HL-60 (cell line): Measurements from ENCODE around the gene LMAN1.

Source experiments
- DNase-seq, 2 experiments: peaks; one replicate each; pipeline ENCODE4 v3.0.0-alpha.2; 2010 to 2020; ENCODE audit warnings: low read depth in 1 of 2, low spot score in 1 of 2
- H3K27ac ChIP-seq: fragments of 250-450 bp; sonication (Bioruptor Pico); replicated peaks from 2 replicates; pipeline ENCODE4 v1.5.1; 2020; ENCODE audit warnings: mild to moderate bottlenecking, moderate library complexity
- H3K27me3 ChIP-seq: fragments of 250-450 bp; sonication (Bioruptor Pico); 2 replicates; pipeline ENCODE4 v1.5.1; 2021; ENCODE audit warnings: mild to moderate bottlenecking, moderate library complexity; ENCODE audit not compliant: insufficient read depth, poor library complexity, severe bottlenecking
- H3K4me3 ChIP-seq: replicated peaks from 2 replicates; pipeline ENCODE4 v1.5.1; 2011; ENCODE audit warnings: mild to moderate bottlenecking, control low read depth, low read length; ENCODE audit not compliant: insufficient read depth
- GABPA ChIP-seq: IDR thresholded peaks from 2 replicates; pipeline ENCODE4 v1.6.1; 2012; ENCODE audit warnings: low read depth
- POLR2AphosphoS5 ChIP-seq: IDR thresholded peaks from 2 replicates; pipeline ENCODE4 v1.6.1; 2012; ENCODE audit warnings: low read depth
- SPI1 ChIP-seq: IDR thresholded peaks from 2 replicates; pipeline ENCODE4 v1.6.1; 2012; ENCODE audit warnings: low read depth, mild to moderate bottlenecking, borderline replicate concordance
- TF ChIP-seq, protein P1 (sequence below): IDR thresholded peaks from 2 replicates; pipeline ENCODE4 v1.6.1; 2012; ENCODE audit warnings: low read depth; ENCODE audit not compliant: insufficient replicate concordance
- TF ChIP-seq, protein P2 (sequence below): IDR thresholded peaks from one replicate; pipeline ENCODE4 v1.5.1; 2011; ENCODE audit warnings: low read length, control low read depth, inconsistent platforms; ENCODE audit not compliant: insufficient read depth

Gene LMAN1

DNA sequence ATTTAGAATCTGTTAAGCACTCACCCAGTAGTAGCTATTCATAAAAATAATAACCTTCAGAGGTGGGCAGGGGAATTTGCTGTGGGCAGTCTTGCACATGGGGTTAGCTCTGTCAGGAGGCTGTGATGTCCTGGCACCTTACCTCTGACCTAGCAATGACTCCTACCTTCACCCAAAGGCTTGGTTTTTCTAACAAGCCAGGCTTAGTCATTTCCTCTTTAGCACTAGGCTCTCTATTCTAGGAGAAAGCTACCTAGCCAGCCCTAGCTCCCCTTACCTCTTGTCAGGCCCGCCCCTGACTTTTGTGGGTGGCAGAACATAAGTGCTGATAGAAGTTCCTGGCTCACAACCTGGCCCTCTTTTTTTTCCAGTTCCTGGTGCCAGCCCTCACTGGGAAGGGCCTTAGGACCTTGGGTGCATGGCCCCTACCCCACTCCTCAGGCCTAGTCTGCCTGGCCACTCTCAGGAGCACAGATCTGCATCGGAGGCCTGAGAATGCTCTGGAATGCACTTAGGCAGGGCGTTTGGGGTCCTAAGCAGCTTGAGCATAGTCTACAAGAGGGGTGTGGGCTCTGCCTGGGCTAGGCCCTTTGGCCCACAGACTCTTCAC is 58.3 kb downstream of the LMAN1 start:
- Histone ChIP-seq H3K4me3 (no peak overlapping the region), H3K27me3 (peaks cover 16% of the 10 kb centered on the region), H3K27ac (no peak overlapping the region)
- no peak for DNase-seq
- TF ChIP-seq, protein P1, sequence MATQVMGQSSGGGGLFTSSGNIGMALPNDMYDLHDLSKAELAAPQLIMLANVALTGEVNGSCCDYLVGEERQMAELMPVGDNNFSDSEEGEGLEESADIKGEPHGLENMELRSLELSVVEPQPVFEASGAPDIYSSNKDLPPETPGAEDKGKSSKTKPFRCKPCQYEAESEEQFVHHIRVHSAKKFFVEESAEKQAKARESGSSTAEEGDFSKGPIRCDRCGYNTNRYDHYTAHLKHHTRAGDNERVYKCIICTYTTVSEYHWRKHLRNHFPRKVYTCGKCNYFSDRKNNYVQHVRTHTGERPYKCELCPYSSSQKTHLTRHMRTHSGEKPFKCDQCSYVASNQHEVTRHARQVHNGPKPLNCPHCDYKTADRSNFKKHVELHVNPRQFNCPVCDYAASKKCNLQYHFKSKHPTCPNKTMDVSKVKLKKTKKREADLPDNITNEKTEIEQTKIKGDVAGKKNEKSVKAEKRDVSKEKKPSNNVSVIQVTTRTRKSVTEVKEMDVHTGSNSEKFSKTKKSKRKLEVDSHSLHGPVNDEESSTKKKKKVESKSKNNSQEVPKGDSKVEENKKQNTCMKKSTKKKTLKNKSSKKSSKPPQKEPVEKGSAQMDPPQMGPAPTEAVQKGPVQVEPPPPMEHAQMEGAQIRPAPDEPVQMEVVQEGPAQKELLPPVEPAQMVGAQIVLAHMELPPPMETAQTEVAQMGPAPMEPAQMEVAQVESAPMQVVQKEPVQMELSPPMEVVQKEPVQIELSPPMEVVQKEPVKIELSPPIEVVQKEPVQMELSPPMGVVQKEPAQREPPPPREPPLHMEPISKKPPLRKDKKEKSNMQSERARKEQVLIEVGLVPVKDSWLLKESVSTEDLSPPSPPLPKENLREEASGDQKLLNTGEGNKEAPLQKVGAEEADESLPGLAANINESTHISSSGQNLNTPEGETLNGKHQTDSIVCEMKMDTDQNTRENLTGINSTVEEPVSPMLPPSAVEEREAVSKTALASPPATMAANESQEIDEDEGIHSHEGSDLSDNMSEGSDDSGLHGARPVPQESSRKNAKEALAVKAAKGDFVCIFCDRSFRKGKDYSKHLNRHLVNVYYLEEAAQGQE = no peak
- TF ChIP-seq, protein P2, sequence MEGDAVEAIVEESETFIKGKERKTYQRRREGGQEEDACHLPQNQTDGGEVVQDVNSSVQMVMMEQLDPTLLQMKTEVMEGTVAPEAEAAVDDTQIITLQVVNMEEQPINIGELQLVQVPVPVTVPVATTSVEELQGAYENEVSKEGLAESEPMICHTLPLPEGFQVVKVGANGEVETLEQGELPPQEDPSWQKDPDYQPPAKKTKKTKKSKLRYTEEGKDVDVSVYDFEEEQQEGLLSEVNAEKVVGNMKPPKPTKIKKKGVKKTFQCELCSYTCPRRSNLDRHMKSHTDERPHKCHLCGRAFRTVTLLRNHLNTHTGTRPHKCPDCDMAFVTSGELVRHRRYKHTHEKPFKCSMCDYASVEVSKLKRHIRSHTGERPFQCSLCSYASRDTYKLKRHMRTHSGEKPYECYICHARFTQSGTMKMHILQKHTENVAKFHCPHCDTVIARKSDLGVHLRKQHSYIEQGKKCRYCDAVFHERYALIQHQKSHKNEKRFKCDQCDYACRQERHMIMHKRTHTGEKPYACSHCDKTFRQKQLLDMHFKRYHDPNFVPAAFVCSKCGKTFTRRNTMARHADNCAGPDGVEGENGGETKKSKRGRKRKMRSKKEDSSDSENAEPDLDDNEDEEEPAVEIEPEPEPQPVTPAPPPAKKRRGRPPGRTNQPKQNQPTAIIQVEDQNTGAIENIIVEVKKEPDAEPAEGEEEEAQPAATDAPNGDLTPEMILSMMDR = no peak

DNA sequence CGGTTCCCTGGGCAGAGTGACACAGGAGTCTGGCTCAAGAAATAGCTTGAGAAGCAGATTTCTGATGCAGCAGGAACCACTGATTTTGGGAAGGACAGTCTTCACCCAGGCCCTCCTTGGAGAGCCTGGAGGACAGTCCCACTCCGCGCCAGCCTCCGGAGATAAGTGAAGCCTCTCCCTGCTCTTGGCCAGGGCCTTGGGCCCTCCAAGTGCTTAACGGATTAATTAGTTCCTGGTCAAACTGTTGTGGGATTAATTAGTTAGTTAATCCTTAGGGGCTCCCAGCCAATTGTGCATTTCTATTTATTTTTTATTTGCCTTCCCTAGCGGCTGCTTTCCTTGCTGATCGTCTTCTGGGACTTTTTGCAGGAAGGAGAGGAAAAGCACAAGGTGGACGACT is 60.2 kb downstream of the LMAN1 start:
- DNase-seq = no peak
- H3K27me3 ChIP-seq = peaks cover 7% of the 10 kb centered on the region
- TF ChIP-seq, protein P1 = no peak
- no peak for TF ChIP-seq SPI1
- TF ChIP-seq POLR2AphosphoS5 = no peak
- TF ChIP-seq, protein P2 = no peak
- TF ChIP-seq GABPA = no peak
- no peak overlapping the region for H3K27ac ChIP-seq
- no peak overlapping the region for H3K4me3 ChIP-seq

DNA sequence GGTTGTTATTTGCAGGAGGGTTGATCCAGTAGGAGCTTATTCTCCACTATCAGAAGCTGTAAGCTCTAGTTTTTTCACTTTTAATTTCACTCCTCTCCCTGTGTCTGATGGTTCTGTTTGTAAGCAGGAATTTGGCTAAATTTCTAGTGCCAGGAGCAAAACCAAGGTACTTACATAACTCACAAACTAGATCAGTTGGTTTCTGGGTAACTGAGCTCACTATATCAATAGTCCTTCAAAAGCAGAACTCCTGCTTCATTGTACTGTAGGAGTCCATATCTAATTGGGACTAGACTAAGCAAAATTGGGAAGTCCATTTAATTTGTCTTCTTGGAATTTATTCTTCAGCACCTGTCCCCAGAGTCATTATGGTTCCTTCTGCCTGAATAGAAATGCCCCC is 65.7 kb downstream of the LMAN1 start:
- peaks cover 8% of the 10 kb centered on the region for H3K27me3 ChIP-seq
- DNase-seq = no peak
- no peak overlapping the region for H3K4me3 ChIP-seq
- TF ChIP-seq SPI1 = no peak
- no peak for TF ChIP-seq GABPA
- TF ChIP-seq POLR2AphosphoS5 = no peak
- TF ChIP-seq, protein P2 = no peak
- TF ChIP-seq, protein P1 = no peak
- no peak overlapping the region for H3K27ac ChIP-seq
